HG02973 (cell line): ENCODE results near the gene AGAP1.

Experiments used
- ATAC-seq: cut with Tn5 transposase; IDR thresholded peaks from one replicate; pipeline ENCODE4 v1.9.1; 2021; ENCODE audit warnings: moderate library complexity; ENCODE audit not compliant: unreplicated experiment

The AGAP1 gene

GRCh38 chr2:235658351-235659174 lies 164.7 kb downstream of the AGAP1 start:
- ATAC-seq, result no peak

GRCh38 chr2:235659767-235660322 lies 166.0 kb downstream of the AGAP1 start:
- no peak for ATAC-seq

- no peak for ATAC-seq
Measured at GRCh38 chr2:235660484-235661082, 166.7 kb downstream of the AGAP1 start.

DNA sequence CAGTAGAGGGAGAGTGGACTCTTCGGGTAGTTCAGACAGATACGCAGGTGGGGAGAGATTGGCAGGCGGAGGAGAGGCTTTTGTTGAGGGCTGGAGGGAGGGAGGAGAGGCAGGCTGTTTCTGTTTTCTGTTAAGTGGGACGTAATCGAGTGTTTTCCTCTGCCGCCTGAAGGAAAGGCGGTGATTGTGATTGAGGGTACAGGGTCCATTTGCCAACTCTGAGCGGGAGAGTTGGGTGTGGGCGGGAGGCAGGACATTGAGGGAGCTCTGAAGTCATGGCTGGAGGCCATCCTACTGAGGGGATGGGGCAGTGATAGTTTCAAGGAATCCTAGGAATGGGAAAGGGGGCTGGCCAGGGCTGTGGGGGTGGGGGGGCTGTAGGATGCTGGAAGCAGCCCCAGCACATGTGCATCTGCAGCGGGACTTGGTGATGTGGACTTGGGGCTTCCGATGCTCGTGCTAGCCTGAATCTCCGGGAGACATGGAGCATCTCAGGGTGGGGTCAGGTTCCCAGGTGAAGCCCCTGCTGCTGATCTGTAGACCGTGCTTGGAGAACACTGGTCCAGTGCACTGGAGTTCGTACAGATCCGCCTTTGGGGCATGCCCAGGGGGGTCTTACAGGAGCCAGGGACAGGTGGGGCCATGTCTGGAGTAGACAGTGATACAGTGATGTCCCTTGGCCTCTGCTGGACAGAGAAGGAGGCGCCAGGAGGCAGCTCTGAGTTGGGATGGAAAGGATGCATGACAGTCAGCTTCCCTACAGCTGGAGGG lies 167.5 kb downstream of the AGAP1 start:
- no peak for ATAC-seq

GRCh38 chr2:235661952-235662351 lies 168.1 kb downstream of the AGAP1 start:
- ATAC-seq, result no peak

DNA sequence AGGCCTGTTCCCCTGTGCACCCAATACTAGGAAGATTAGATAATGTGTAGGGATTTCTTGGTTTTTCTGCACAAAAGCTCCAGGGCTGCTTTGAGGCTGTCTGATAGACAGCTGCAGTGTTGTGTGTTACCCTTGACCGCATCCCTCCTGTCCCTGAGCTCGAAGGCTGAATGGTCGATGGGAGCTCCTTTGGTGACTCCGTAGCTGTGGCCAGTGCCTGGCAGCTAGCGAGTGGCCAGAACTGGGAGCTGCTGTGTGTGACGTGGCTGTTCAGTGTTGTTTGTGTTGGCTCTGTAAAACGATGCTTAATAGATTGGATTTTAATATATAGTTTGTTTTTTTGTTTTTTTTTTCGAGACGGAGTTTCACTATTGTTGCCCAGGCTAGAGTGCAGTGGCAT lies 170.0 kb downstream of the AGAP1 start:
- no peak for ATAC-seq

DNA sequence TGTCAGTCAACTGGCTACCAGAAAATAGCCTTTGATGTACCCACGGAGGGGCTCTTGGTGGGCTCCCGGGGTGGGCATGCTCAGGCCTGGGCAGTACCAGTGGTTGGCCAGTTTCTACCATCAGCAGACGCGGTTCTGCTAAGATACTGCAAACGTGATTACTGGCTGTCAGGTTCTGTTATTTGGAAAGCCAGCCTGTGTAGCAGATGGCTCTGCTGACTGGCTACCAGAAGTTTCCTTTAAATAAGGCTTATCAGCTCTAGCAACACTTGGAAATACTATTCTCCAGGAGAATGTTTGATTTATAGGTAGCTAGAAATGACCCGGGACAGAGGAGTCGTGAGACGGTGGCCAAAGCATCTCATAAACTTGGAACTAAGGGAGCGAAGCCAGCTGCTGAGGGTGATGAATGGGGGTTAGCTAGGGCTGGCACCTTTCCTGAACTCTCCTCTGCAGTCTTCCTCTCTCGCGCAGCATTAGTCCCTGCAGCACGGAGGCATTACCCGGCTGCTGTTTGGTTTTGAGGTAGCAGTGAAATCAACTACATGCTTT lies 171.9 kb downstream of the AGAP1 start:
- ATAC-seq, result no peak

DNA sequence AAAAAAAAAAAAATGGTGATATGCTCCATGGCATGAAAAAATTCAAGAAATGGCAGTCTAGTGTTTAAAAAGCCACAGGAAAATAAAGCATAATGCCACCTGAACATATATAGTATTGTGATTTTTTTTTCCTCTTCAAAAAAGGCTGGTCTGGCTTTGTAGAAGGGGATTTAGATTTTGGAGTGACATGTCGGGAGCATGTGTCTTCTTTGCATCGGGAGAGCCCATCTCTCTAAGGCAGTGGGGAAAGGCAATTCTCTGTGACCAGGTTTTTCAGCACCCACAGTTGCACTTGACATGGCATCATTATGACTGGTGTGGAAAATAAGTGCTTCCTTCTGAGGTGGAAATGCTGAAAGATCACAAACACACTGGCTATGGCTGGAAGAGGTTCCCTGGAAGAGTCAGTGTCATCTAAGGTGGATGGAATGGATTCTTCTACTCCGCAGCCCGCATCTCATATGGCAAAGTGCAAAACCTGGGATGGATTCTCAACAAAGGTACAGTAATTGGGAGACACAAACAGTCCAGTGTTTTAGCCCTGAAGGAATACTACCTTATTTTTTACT lies 172.5 kb downstream of the AGAP1 start:
- no peak for ATAC-seq

DNA sequence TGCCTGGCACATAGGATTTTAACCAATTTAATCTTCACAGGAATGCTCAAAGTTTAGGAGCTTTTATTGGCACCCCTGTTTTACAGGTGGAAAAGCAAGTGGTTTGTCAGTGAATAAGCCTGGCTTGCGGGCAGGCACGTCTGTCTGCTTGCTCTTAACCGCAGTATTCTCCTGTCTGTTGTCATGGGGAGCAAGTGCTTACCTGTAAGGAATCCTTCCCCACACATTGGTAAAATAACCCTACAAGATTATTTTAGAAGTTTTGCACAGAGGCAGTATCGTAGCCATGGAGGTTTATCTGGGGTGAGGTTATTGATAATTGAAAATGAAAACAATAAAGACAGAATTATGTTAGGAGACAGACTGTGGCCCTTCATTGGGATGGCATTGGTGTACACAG lies 174.9 kb downstream of the AGAP1 start:
- no peak for ATAC-seq

- ATAC-seq, result no peak
Measured at GRCh38 chr2:235669269-235669831, 175.5 kb downstream of the AGAP1 start.

DNA sequence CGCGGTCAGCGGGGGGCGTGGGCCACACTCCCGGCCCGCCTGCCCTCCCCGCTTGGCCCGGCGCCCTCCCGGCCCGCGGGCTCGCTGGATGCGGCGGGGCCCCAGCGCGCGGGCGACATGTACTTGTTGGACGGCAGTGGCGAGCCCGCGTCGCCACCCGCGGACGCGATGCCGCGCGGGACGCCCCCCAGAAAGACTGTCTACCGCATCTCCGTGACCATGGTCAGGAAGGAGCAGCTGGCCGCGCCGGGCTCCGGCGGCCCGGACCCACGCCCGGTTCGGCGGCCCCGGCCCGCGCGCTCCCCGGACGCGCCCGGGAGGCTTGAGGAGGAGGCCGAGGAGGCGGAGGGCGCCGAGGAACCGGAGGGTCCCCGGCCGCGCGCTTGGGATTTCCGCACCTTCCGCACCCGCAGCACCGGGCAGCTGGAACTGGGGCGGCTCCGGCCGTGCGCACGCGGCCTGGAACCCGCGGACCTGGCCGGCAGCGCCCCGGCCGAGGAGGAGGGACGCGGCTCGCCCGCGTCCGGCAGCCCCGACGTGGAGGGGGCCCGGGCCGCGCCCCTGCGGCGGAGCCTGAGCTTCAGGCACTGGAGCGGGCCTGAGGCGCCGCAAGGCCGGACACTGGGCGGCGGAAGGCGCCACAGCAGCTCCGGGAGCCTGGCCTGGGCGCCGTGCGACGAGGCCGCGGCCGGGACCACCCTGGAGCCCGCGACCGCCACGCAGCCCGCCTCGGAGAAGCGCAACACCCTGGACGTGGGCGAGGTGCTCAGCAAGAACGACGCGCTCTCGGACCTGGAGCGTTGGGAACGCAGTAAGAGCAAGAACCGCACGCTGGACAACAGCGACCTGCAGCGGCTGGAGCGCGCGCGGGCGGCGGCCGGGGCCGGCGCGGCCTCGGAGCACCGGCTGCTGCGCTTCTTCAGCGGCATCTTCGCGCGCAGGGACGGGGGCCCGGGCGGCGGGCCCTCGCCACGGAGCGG lies 176.4 kb downstream of the AGAP1 start:
- ATAC-seq, result no peak

DNA sequence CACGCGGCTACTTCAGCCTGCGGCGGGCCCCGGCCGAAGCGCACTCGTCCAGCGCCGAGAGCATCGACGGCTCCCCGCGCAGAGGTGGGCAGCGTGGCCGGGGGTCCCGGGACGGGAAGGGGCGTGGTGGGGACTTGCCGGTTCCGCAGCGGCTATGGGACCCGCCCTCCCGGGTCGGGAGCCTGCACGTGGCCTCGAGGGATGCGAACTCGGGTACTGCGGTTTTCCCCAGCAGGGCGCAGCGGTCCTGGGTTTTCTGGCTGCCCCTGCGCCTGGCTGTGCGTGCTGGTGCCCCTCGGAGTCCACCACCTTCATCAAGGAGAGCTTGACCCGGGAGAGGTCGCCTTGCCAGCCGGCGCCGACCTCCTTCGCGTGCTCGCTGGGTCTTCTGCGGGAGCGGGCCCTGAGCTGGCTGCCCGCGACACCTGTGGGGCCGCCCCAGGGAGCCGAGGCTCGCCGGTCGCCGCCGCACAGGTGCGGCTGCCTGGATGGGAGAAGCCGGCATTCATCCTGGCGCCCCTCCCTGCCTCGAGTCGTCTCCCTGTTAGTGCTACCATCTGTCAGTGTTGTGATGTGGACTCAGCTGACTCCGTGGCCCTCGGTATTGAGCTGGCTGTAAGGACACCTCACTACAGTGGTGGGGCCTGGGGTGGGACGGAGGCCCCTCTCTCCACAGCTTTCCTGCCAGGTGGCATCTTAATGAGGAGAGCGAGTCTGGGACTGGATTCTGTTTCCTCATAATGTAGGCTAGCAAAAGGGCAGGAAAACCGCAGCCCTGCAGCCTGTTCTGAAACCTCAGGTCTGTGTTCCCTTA lies 177.3 kb downstream of the AGAP1 start:
- ATAC-seq, result no peak

DNA sequence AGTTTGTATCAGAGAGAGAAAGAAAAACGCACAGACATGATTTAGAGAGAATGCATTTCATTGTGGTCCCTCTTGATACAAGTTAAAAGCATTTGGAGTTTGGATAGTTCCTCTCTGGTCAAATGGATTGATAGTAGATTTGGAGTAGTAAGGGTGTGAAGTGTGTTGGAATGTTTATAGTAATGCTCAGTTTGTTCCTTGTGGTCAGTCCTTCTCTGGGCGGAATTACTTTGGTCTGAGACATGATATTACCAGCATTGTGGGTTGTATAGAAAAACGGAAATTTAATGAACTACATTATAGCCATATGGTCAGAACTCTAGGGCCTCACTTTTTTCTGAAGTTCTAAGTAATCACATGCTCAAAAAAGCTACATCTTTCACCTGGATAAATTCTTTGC lies 178.9 kb downstream of the AGAP1 start:
- ATAC-seq, result no peak

DNA sequence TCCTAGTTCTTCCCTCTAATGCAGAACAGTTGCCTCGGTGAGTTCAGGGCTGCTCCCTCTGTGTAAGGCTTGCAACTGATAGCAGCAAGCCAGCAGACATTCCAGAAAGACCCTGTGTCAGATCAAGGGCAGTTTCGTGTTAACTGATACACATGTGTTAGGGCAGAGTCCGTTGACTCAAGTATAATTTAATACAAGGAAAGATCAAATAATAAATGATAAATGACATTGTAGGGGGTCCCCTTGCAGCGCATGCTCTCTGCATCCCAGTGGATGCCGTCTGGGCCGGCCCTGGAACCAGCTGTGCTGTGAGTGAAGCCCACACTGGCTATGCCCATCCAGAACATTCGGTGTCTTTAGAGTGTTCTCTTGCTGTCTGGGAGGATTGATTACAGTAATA lies 180.3 kb downstream of the AGAP1 start:
- no peak for ATAC-seq

DNA sequence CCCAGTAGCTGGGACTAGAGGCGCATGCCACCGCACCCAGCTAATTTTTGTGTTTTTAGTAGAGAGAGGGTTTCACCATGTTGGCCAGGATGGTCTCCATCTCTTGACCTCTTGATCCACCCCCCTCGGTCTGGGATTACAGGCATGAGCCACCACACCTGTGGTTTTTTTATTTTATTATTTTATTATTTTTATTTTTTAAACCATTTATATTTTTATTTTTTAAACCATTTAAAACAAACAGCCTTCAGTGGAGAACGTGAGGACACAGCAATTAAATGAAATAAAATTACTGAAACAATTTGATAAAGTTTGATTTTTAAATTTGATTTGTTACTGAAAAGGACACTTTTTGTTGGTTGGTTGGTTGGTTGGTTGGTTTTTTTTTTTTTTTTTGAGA lies 181.0 kb downstream of the AGAP1 start:
- no peak for ATAC-seq

GRCh38 chr2:235675678-235676535 lies 182.1 kb downstream of the AGAP1 start:
- no peak for ATAC-seq

DNA sequence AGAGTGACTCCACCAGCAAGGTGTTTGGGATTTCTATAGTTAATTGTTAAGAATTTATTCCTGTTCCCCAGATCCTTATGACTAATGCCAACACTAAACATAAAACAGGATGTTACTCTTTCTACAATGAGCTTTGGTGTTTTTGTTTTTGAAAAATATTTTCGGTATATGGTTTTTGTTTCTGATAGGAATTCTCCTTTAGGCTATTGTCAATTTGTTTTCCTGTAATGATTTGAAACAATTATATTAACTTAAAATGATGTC lies 182.6 kb downstream of the AGAP1 start:
- no peak for ATAC-seq

DNA sequence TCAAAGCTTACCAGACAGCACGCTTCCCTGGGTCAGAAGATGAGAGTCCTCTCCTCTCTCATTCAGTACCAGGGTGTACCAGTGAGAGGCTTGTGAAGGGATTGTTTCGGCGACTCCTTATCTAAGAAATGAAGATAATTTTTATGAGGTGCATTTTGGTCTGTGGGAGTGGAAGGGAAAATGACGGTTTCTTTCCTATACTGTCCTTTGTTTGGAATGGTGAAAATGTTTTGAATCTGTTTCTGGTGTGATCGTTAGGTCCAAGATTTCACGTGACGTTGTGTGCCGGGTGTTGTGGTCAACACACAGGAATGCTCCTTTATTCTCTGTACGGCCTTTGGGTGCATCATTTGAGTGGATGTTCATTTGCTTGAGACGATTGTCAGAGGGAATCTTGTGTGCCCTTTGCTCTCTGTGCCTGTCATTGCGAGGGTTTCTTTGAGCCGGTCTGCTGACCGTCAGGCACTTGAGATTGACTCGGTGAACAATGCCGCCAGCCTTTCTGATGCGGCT lies 183.5 kb downstream of the AGAP1 start:
- ATAC-seq, result no peak
